IMR-90 (cell line): Measurements from ENCODE around the gene UST. TPM values are rescaled to one million over a fixed set of nuclear protein-coding genes. Genes with fewer than 3 reads are reported as not detected.

Source experiments
- ATAC-seq: fragments of 200-7000 bp; cut with Tn5 transposase; 2 replicates; pipeline ENCODE4 v1.9.1; 2020; ENCODE audit warnings: low read depth, mild to moderate bottlenecking, moderate library complexity
- BruUV-seq: library from RNA; stranded (reverse); fragments of 400-500 nt; replicated peaks from 2 replicates; lab custom pipeline; 2021; lab: Mats Ljungman, UMichigan
- CTCF ChIA-PET: fragments of 300-600 bp; formaldehyde crosslinking; extraction: SDS; loops from one replicate; lab custom pipeline; 2021; ENCODE audit warnings: antibody characterized with exemption; lab: Yijun Ruan, JAX
- POLR2A ChIA-PET: fragments of 300-600 bp; sonication (Branson Sonifier 250); formaldehyde crosslinking; loops from one replicate; lab custom pipeline; 2022; ENCODE audit warnings: antibody characterized with exemption; ENCODE audit not compliant: unreplicated experiment; lab: Charles Lee
- DNase-seq: peaks from one replicate; pipeline ENCODE4 v3.0.0; 2013
- H2AFZ ChIP-seq: replicated peaks from 2 replicates; pipeline ENCODE3; 2013; ENCODE audit warnings: low read length, mild to moderate bottlenecking; ENCODE audit not compliant: poor library complexity
- H2AK5ac ChIP-seq: 2 replicates; pipeline ENCODE4 v1.6.1; 2013; ENCODE audit warnings: low read depth, low read length, inconsistent platforms
- H2AK9ac ChIP-seq: replicated peaks from 2 replicates; pipeline ENCODE3; 2013; ENCODE audit warnings: mild to moderate bottlenecking, low read depth, low read length, moderate library complexity; ENCODE audit not compliant: poor library complexity
- H2BK120ac ChIP-seq: 2 replicates; pipeline ENCODE4 v1.6.1; 2013; ENCODE audit warnings: low read depth, low read length, inconsistent platforms
- H2BK15ac ChIP-seq: 3 replicates; pipeline ENCODE4 v1.6.1; 2013; ENCODE audit warnings: low read depth, low read length, inconsistent platforms
- H2BK20ac ChIP-seq: 2 replicates; pipeline ENCODE4 v1.6.1; 2013; ENCODE audit warnings: low read depth, mild to moderate bottlenecking, inconsistent platforms, low read length, moderate library complexity
- H2BK5ac ChIP-seq: 2 replicates; pipeline ENCODE4 v1.6.1; 2013; ENCODE audit warnings: mild to moderate bottlenecking, low read depth, low read length, inconsistent platforms; ENCODE audit not compliant: poor library complexity, severe bottlenecking
- H3K14ac ChIP-seq: replicated peaks from 2 replicates; pipeline ENCODE4 v1.6.1; 2013; ENCODE audit warnings: low read depth, low read length, inconsistent platforms
- H3K18ac ChIP-seq: 2 replicates; pipeline ENCODE4 v1.6.1; 2013; ENCODE audit warnings: low read depth, low read length, control low read depth
- H3K23ac ChIP-seq: 2 replicates; pipeline ENCODE4 v1.6.1; 2013; ENCODE audit warnings: low read depth, low read length, inconsistent platforms
- H3K27ac ChIP-seq: 2 replicates; pipeline ENCODE4 v1.5.1; 2013; ENCODE audit warnings: mild to moderate bottlenecking, control low read depth, low read length; ENCODE audit not compliant: insufficient read depth
- H3K27me3 ChIP-seq: 2 replicates; pipeline ENCODE4 v1.6.1; 2013; ENCODE audit warnings: low read length; ENCODE audit not compliant: control insufficient read depth, insufficient read depth
- H3K36me3 ChIP-seq: 2 replicates; pipeline ENCODE4 v1.6.1; 2013; ENCODE audit warnings: low read length, mixed read lengths; ENCODE audit not compliant: control insufficient read depth, insufficient read depth
- H3K4ac ChIP-seq: 2 replicates; pipeline ENCODE4 v1.6.1; 2013; ENCODE audit warnings: low read depth, low read length, inconsistent platforms
- H3K4me1 ChIP-seq: 2 replicates; pipeline ENCODE4 v1.6.1; 2013; ENCODE audit warnings: low read length, mixed read lengths; ENCODE audit not compliant: control insufficient read depth, insufficient read depth
- H3K4me2 ChIP-seq: 2 replicates; pipeline ENCODE4 v1.6.1; 2013; ENCODE audit warnings: low read depth, mild to moderate bottlenecking, control low read depth, low read length, moderate library complexity
- H3K4me3 ChIP-seq: 2 replicates; pipeline ENCODE4 v1.5.1; 2013; ENCODE audit warnings: low read depth, mild to moderate bottlenecking, control low read depth, low read length, moderate library complexity; ENCODE audit not compliant: insufficient read depth
- H3K56ac ChIP-seq: 2 replicates; pipeline ENCODE4 v1.6.1; 2013; ENCODE audit warnings: low read length, inconsistent platforms; ENCODE audit not compliant: insufficient read depth; ENCODE audit errors: extremely low read depth
- H3K79me1 ChIP-seq, 2 experiments: 2 replicates each; pipeline ENCODE4 v1.6.1; 2013; ENCODE audit warnings: low read length in 2 of 2, inconsistent platforms in 1 of 2, low read depth in 1 of 2
- H3K9ac ChIP-seq: 2 replicates; pipeline ENCODE4 v1.6.1; 2013; ENCODE audit warnings: low read depth, low read length, control low read depth
- H3K9me1 ChIP-seq: 2 replicates; pipeline ENCODE4 v1.6.1; 2013; ENCODE audit warnings: low read length, inconsistent platforms; ENCODE audit not compliant: insufficient read depth
- H3K9me3 ChIP-seq: 2 replicates; pipeline ENCODE4 v1.6.1; 2013; ENCODE audit warnings: low read length; ENCODE audit not compliant: control insufficient read depth, insufficient read depth
- H4K20me1 ChIP-seq: 2 replicates; pipeline ENCODE4 v1.6.1; 2013; ENCODE audit warnings: low read length, inconsistent platforms; ENCODE audit not compliant: insufficient read depth
- H4K5ac ChIP-seq: 2 replicates; pipeline ENCODE4 v1.6.1; 2013; ENCODE audit warnings: mild to moderate bottlenecking, low read depth, low read length, control low read depth
- H4K8ac ChIP-seq, 2 experiments: 2 replicates each; pipeline ENCODE4 v1.6.1; 2013; ENCODE audit warnings: low read depth in 2 of 2, low read length in 2 of 2, control low read depth in 1 of 2, inconsistent platforms in 1 of 2
- H4K91ac ChIP-seq: 2 replicates; pipeline ENCODE4 v1.6.1; 2013; ENCODE audit warnings: low read depth, low read length, inconsistent platforms; ENCODE audit not compliant: insufficient read depth
- BHLHE40 ChIP-seq: fragments of 150-350 bp; IDR thresholded peaks from 2 replicates; pipeline ENCODE4 v1.6.1; 2016; ENCODE audit warnings: mild to moderate bottlenecking, low read depth, low read length
- CEBPB ChIP-seq: IDR thresholded peaks from 2 replicates; pipeline ENCODE4 v1.6.1; 2012; ENCODE audit warnings: low read depth, low read length, improper control_type of control experiment
- CTCF ChIP-seq: conservative IDR thresholded peaks from 2 replicates; pipeline ENCODE4 v1.5.1; 2012; ENCODE audit warnings: mild to moderate bottlenecking, low read depth, low read length, improper control_type of control experiment
- FOS ChIP-seq: fragments of 150-350 bp; IDR thresholded peaks from 2 replicates; pipeline ENCODE4 v1.6.1; 2016; ENCODE audit warnings: low read depth, low read length
- MAFK ChIP-seq: IDR thresholded peaks from 2 replicates; pipeline ENCODE4 v1.6.1; 2012; ENCODE audit warnings: low read depth, low read length, improper control_type of control experiment
- MAZ ChIP-seq: IDR thresholded peaks from 2 replicates; pipeline ENCODE4 v1.6.1; 2012; ENCODE audit warnings: low read depth, mild to moderate bottlenecking, low read length, improper control_type of control experiment, moderate library complexity, borderline replicate concordance
- NFE2L2 ChIP-seq: fragments of 150-350 bp; IDR thresholded peaks from 2 replicates; pipeline ENCODE4 v1.6.1; 2016; ENCODE audit warnings: low read depth, mild to moderate bottlenecking, low read length
- POLR2A ChIP-seq: IDR thresholded peaks from 2 replicates; pipeline ENCODE4 v1.6.1; 2012; ENCODE audit warnings: mild to moderate bottlenecking, low read depth, low read length
- RAD21 ChIP-seq: IDR thresholded peaks from 2 replicates; pipeline ENCODE4 v1.6.1; 2012; ENCODE audit warnings: low read length, improper control_type of control experiment
- RFX5 ChIP-seq: IDR thresholded peaks from 2 replicates; pipeline ENCODE4 v1.8.0; 2012; ENCODE audit warnings: low read depth, mild to moderate bottlenecking, low read length, moderate library complexity
- USF2 ChIP-seq: fragments of 150-350 bp; IDR thresholded peaks from 2 replicates; pipeline ENCODE4 v1.6.1; 2017; ENCODE audit warnings: mild to moderate bottlenecking, antibody characterized with exemption, low read length, low read depth
- WGBS, 2 experiments: methylation state at CpG; one replicate each; pipeline versions ENCODE4 v1.1.5 to v1.1.7; 2013; ENCODE audit warnings: missing lambda C conversion rate in 2 of 2; ENCODE audit not compliant: insufficient read length in 1 of 2; ENCODE audit errors: extremely low coverage in 2 of 2; 5-methylcytosine and 5-hydroxymethylcytosine counted together
- dilution Hi-C: fragments of 300-500 bp; cut with HindIII; formaldehyde crosslinking; loops from one replicate; pipeline ENCODE4 v1.14.3; 2018; ENCODE audit warnings: low sequenced_read_pairs; ENCODE audit not compliant: unreplicated experiment
- in situ Hi-C: fragments of 300-500 bp; cut with MboI; formaldehyde crosslinking; loops from 3 replicates; pipeline ENCODE4 v1.14.3; 2019; ENCODE audit warnings: low sequenced_read_pairs, inconsistent platforms, mixed read lengths
- intact Hi-C: fragments of 100-400 bp; cut with micrococcal nuclease; formaldehyde crosslinking; loops from 2 replicates; pipeline ENCODE4 v1.10.0; 2022
- polyA plus RNA-seq, 3 experiments: library from polyadenylated mRNA; depleted of rRNA; stranded (reverse); fragments of >200 nt; gene quantifications; 2 replicates each; pipeline ENCODE4 v1.2.3, GENCODE V29; 2012; ENCODE audit warnings: low replicate concordance in 1 of 3
- total RNA-seq: library from RNA; depleted of rRNA; stranded (reverse); fragments of >200 nt; gene quantifications from 2 replicates; pipeline ENCODE4 v1.2.3, GENCODE V29; 2012
- TF ChIP-seq, protein P1 (sequence below): fragments of 150-350 bp; IDR thresholded peaks from 2 replicates; pipeline ENCODE4 v1.6.1; 2016; ENCODE audit warnings: low read depth, mild to moderate bottlenecking, low read length, moderate library complexity, borderline replicate concordance

The UST gene
- total and polyA plus RNA-seq, 2 of the 4 experiments (the other 2 are of a cell fraction): 7.7 to 13.8 TPM

DNA sequence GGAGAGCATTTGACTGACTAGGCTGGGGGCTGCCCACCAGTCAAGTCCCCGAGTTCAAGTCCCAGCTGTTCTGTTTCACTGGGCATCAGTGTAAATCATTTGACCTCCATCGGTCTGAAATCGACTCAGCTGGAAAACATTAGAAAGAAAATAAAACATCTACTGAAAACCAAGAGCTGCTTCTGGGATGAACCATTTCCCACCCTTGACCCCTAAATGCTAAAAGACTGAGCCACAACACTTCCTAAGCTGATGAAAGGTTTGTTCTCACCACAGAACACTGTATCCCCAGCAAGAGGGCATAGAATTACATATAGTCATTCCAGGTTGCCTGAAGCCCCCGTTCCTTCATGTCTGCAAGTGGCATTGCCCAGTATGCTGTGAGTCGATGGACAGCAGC is 333.7 kb downstream of the UST start:
- BruUV-seq: no TSS peak
- peaks cover 3% of the 10 kb centered on the region; the same call in 1 of the 2 replicates for H3K9me1 ChIP-seq
- H2AFZ ChIP-seq: peak overlapping the region; percentile 28
- no peaks in the 10 kb centered on the region for H3K79me1 ChIP-seq
- peak overlapping the region; percentile 66 for H4K5ac ChIP-seq
- 0 out of 2 replicates have a peak overlapping the region, but pooled peaks have one; percentile 12 for H4K91ac ChIP-seq
- H3K4me1 ChIP-seq: peaks cover 18% of the 10 kb centered on the region
- DNase-seq: peak; percentile 88
- CTCF ChIA-PET: interaction anchor here (0.9 to 1.5 kb wide), 5 partner anchors 19 to 503 kb away, joined by 3 to 6 read pairs (median 6); no protein-coding TSS in a partner anchor
- H2BK120ac ChIP-seq: peak overlapping the region; percentile 56; the same call in 1 of the 2 replicates
- no peaks in the 10 kb centered on the region for H3K36me3 ChIP-seq
- H4K20me1 ChIP-seq: no peaks in the 10 kb centered on the region
- no peak for TF ChIP-seq USF2
- TF ChIP-seq RAD21: no peak
- no peak for TF ChIP-seq CTCF
- TF ChIP-seq FOS: peak; percentile 29; the same call in 1 of the 2 replicates
- TF ChIP-seq, protein P1, sequence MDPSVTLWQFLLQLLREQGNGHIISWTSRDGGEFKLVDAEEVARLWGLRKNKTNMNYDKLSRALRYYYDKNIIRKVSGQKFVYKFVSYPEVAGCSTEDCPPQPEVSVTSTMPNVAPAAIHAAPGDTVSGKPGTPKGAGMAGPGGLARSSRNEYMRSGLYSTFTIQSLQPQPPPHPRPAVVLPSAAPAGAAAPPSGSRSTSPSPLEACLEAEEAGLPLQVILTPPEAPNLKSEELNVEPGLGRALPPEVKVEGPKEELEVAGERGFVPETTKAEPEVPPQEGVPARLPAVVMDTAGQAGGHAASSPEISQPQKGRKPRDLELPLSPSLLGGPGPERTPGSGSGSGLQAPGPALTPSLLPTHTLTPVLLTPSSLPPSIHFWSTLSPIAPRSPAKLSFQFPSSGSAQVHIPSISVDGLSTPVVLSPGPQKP: no peak
- TF ChIP-seq CEBPB: no peak
- TF ChIP-seq MAZ: no peak
- TF ChIP-seq MAFK: no peak
- TF ChIP-seq NFE2L2: no peak
- no peak for TF ChIP-seq POLR2A
- no peak for TF ChIP-seq RFX5
- 0 out of 2 replicates have a peak, but pooled peaks have one; percentile 11 for TF ChIP-seq BHLHE40
- H2BK15ac ChIP-seq: 0 out of 3 replicates have a peak overlapping the region, but pooled peaks have one; percentile 16
- peak overlapping the region; percentile 77 for H3K27ac ChIP-seq
- H3K9me3 ChIP-seq: no peaks in the 10 kb centered on the region
- peak overlapping the region; percentile 80 for H3K18ac ChIP-seq
- peak overlapping the region; percentile 44 for H2BK5ac ChIP-seq
- no peak overlapping the region for H3K4me3 ChIP-seq
- no peak overlapping the region for H3K9ac ChIP-seq
- peak overlapping the region; percentile 65 for H2AK5ac ChIP-seq
- H3K27me3 ChIP-seq: peaks cover 3% of the 10 kb centered on the region
- intact Hi-C loops (loop anchor here (1.0 to 5.0 kb wide), 4 partner anchors 44 to 502 kb away; partner anchors contain the start of gene UST), in situ Hi-C loops (loop anchor here (5.0 kb wide), 1 partner anchor 347 kb away; no protein-coding TSS in a partner anchor), dilution Hi-C loops (no loop called here)
- peak overlapping the region; percentile 29 for H2AK9ac ChIP-seq
- 0 out of 2 replicates have a peak overlapping the region, but pooled peaks have one; percentile 12 for H3K14ac ChIP-seq
- H3K4ac ChIP-seq: peak overlapping the region; percentile 61
- 83% methylated on average over 1 of the region's 5 CpGs; no CpG with 5 or more reads in 1 of the 2 experiments for WGBS, 2 experiments
- 0 out of 2 replicates have a peak overlapping the region, but pooled peaks have one; percentile 21 for H3K23ac ChIP-seq
- no peak overlapping the region for H3K56ac ChIP-seq
- H3K4me2 ChIP-seq: peak overlapping the region; percentile 48
- ATAC-seq: peak; percentile 76
- peak overlapping the region in 1 of 2 experiments; percentile 48; a peak in 2 of 4 replicates for H4K8ac ChIP-seq
- POLR2A ChIA-PET: interaction anchor here (0.6 kb wide), 1 partner anchor 250 kb away, joined by 3 read pairs; no protein-coding TSS in a partner anchor
- H2BK20ac ChIP-seq: peak overlapping the region; percentile 27
